ENCODE results near the gene POP7.

Gene POP7

DNA sequence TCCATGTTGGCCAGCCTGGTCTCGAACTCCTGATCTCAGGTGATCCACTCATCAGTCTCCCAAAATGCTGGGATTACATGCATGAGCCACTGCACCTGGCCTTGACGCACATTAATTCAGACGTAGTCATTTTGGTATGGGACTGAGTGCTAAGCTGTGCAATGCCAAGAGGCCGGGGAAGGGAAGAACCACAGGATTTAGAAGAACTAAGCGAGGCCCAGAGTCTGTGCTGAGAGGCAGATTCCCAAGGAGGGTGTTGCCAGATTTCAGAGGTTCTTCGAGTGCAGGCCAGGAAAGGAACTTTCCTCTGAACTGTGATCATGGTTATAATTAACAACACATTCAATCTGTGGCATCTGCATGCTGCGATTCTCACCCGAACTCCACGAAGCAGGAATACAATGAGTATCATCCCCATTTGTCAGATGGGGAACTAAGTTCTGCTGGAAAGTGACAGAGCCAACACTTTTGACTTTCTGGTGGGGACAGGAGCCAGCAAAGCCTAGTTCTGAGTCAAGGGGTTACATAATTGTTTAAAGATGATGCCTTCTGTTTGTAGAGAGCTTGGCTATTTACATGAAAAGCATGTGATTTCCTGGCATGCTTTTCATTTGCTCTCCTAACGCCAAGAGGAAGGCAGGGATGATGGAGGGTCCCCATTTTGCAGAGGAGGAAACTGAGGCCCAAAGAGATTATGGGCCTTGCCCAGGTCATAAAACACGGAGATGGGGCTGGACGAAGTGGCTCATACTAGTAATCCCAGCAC is 21.3 kb downstream of the POP7 start:
- DNase-seq (ENCODE audit: low spot score): no peak

DNA sequence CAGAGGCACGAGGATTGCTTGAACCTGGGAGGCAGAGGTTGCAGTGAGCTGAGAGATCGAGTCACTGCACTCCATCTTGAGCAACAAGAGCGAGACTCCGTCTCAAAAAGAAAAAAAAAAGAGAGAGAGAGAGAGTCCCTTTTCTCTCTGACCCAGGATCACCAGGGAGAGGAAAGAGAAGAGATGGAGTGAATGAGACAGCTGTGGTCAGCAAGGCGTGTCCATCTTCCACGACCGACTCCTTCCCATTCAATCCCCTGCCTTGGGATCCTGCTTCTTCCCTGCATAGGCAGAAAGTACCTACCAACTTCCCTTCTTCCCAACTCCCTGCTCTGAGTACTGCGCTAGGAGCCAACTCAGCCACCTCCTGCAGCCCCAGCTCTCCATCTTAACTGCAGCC is 22.3 kb downstream of the POP7 start:
- no peak for DNase-seq (ENCODE audit: low spot score)

DNA sequence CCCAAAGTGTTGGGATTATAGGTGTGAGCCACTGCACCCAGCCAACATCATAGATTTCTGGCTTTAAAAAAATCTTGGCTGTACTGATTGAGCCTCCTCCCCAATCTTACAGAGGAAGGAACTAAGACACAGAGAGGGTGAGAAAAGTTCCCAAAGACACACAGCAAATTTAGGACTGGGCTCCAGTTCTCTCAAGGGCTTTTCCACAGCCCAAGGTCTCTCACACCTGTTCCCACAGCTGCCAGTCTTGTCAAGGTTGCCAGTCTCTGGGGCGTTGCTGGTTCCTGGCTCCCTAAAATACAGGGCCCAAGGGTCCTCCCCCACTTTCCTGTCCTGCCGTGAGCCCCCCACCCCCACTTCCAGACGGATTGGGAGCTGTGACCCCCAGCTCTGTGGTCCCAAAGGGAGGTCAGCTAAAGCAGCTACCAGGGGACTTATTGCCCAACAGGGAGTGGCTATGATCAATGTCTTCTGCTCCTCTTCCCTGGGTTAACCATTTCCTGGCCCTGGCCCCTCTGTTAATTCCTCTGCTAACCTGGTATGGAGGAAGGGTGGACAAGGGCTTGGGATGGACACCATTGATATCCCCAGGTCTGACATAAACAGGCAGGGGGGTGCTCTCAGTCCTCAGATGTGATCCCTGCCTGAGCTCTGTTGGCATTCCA is 24.3 kb downstream of the POP7 start:
- no peak for DNase-seq (ENCODE audit: low spot score)

DNA sequence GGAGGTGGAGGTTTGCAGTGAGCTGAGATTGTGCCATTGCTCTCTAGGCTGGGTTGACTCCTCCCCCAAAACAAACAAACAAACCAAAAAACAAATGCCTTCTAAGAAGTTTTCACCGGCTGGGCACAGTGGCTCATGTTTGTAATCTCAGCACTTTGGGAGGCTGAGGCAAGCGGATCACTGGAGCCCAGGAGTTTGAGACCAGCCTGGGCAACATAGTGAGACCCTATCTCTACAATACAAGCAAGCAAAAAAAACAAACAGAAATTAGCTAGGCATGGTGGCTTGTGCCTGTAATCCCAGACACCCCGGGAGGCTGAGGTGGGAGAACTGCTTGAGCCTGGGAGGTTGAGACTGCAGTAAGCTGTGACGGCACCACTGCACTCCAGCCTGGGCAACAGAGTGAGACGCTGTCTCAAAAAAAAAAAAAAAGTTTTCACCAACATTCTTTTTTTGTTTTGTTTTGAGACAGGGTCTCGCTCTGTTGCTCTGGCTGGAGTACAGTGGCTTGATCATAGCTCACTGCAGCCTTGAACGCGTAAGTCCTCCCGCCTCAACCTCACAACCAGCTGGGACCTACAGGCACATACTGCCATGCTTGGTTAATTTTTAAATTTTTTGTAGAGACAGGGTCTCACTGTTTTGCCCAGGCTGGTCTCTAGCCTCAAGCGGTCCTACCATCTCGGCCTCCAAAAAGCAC is 26.2 kb downstream of the POP7 start:
- DNase-seq (ENCODE audit: low spot score): no peak

DNA sequence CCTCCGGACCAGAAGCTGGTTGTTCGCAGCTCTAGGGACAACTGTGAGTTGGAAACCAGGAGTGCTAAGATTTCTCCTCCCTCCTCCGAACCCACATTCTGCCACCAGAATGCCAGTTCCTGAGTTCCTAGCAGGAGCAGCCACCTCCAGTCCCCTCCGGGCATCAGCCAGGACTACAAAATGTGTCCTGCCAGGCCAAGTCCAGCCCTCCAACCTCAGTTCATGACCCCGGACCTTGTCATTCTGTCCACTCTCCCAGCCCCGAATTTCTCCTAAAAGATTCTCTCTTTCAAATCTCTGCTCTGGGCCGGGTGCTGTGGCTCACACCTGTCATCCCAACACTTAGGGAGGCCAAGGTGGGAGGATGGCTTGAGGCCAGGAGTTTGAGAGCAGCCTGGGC is 29.8 kb downstream of the POP7 start:
- no peak for DNase-seq (ENCODE audit: low spot score)

DNA sequence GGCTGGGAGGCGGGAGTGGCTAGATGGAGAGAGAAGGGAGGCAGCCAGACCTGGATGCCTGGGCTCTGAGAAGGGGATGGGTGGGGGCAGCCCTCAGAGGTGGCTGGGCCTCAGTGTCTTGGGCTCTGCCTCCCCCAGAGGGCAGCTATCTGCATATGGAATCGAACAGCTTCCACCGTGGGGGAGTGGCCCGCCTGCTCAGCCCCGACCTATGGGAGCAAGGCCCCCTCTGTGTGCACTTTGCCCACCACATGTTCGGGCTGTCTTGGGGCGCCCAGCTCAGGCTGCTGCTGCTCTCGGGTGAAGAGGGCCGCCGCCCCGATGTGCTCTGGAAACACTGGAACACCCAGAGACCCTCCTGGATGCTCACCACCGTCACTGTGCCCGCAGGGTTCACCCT is 30.8 kb downstream of the POP7 start:
- DNase-seq (ENCODE audit: low spot score): no peak

DNA sequence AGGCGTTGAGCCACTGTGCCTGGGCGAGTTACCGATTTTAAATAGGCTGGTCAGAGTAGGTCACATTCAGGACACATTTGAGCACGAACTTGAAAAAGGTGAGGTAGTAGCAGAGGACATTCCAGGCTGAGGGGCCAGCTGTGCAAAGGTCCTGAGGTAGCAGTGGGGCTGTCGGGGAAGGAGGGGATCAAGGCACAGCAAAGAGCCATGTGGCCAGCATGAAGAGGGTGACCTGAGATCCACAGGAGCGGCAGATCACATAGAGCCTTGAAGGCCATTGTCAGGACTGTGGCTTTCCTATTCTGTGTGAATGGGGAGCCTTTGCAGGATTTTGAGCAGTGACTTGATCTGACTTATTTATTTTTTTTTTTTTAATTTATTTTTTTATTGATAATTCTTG is 34.0 kb downstream of the POP7 start:
- no peak for DNase-seq (ENCODE audit: low spot score)

DNA sequence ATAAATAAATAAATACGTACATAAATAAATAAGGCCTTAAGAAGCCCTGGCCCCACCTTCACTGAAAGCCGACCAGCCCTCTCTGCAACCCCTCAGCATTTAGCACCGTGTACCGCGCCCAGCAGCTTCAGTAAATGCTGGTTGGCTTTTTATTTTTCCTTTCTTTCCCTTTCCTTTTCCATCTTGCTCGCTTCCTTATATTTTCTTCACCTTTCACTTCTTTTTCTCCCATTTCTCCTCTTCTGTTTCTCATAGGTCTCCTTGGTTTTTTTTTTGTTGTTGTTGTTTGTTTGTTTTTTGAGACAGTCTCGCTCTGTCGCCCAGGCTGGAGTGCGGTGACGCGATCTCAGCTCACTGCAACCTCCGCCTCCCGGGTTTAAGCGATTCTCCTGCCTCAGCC is 38.7 kb downstream of the POP7 start:
- no peak for DNase-seq (ENCODE audit: low spot score)

DNA sequence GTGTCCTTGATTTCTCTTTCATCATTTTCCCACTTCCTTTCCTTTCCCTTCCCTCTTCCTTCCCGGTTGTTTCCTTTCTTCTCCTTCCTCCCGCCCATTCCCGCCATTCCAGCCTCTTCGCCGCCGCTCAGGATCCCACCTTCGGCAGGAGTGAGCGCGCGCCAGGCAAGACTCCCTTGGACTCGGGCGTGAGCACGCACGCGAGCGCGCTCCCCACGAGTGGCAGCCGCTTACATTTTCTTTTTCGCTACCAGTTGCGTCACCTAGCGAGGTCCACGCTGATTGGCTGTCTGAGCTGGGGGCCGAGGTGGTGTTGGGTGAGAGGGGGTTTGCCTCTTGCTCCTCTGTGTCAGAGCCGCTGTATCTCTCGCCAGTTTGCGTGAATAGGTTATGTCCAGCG is 39.3 kb downstream of the POP7 start:
- DNase-seq (ENCODE audit: low spot score): peak; percentile 16

DNA sequence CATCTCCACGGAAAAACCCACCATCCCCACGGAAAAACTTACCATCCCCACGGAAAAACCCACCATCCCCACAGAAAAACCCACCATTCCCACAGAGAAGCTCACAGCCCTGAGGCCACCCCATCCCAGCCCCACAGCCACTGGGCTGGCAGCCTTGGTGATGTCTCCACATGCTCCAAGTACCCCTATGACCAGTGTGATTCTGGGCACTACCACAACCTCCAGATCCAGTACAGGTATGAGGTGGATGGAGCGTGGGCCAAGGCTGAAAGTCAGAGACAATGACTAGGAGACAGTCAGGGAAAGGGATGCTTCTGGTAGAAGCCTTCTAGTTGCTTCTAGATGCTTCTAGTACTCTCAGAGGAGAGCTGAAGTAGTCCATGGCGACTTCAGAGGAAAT is 47.1 kb downstream of the POP7 start:
- no peak for DNase-seq (ENCODE audit: low spot score)

DNA sequence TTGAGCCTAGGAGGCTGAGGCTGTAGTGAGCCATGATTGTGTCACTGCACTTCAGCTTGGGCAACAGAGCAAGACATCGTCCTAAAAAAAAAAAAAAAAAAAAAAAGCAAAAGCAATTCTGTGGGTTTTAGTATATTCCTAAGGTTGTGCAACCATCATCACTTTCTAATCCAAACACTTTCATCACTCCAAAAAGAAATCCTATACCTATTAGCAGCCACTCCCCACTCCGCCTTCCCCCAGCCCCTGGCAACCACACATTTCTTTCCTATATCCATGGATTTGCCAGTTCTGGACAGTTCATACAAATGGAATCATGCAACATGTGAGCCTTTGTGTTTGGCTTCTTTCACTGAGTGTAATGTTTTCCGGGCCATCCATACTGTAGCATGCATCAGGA is 47.8 kb downstream of the POP7 start:
- DNase-seq (ENCODE audit: low spot score): no peak

Measured in Ammon's horn (tissue), 1 donor.